Measurements from ENCODE around the gene BABAM2. TPM values are rescaled to one million over a fixed set of nuclear protein-coding genes. Genes with fewer than 3 reads are reported as not detected.

Gene BABAM2
- total and polyA plus RNA-seq, 4 donors = 17.2 to 53.8 (median 36.5) TPM

DNA sequence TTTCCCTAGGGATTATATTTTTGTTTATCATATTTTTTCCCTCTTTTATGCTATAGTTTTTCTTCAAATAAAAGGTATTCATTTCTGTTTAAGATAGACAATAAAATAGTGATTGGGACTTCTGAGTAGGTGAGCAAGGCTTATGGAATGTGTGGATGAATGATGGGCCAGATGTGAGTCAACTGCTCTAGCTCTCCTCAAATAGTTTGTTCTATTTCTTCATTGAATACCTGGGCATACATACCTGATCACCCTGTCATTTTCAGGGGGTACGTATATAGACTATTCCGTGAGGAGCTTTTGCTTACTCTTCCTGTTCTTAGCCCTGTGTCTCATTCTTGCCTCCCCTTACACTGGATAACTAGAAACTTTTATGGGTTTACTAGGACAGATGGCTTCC, 41.9 kb downstream of the BABAM2 start:
- Histone ChIP-seq H3K4me1 (ENCODE audit: control insufficient read depth in 1 of 2, insufficient read depth in 2 of 2, low read length in 2 of 2) (no peaks in the 10 kb centered on the region), H3K36me3 (ENCODE audit: control insufficient read depth in 1 of 2, insufficient read depth in 2 of 2, low read length in 1 of 2) (no peaks in the 10 kb centered on the region), H3K27me3 (ENCODE audit: control insufficient read depth in 1 of 2, insufficient read depth in 2 of 2, low read length in 1 of 2) (no peaks in the 10 kb centered on the region), H3K27ac (ENCODE audit: low read depth in 1 of 2, low read length in 2 of 2) (no peak overlapping the region), H3K9me3 (ENCODE audit: control insufficient read depth, low read length) (no peaks in the 10 kb centered on the region), H3K4me3 (ENCODE audit: low read length in 2 of 2) (no peak overlapping the region)
- 93 to 98% methylated on average over 2 of the region's 2 CpGs for WGBS, 2 donors
- intact Hi-C loops (cut with DNase I) = no loop called here
- DNase-seq = no peak
- no peak for ATAC-seq (ENCODE audit: low FRiP score)

GRCh38 chr2:27935026-27935425, 44.5 kb downstream of the BABAM2 start:
- no peak overlapping the region for H3K4me3 ChIP-seq (ENCODE audit: low read length in 2 of 2)
- 86 to 90% methylated on average over 3 of the region's 3 CpGs for WGBS, 2 donors
- H3K27me3 ChIP-seq (ENCODE audit: control insufficient read depth in 1 of 2, insufficient read depth in 2 of 2, low read length in 1 of 2) = no peaks in the 10 kb centered on the region
- no peak for ATAC-seq (ENCODE audit: low FRiP score)
- no peaks in the 10 kb centered on the region for H3K9me3 ChIP-seq (ENCODE audit: control insufficient read depth, low read length)
- intact Hi-C loops (cut with DNase I) = no loop called here
- no peaks in the 10 kb centered on the region for H3K4me1 ChIP-seq (ENCODE audit: control insufficient read depth in 1 of 2, insufficient read depth in 2 of 2, low read length in 2 of 2)
- H3K27ac ChIP-seq (ENCODE audit: low read depth in 1 of 2, low read length in 2 of 2) = no peak overlapping the region
- no peaks in the 10 kb centered on the region for H3K36me3 ChIP-seq (ENCODE audit: control insufficient read depth in 1 of 2, insufficient read depth in 2 of 2, low read length in 1 of 2)
- no peak for DNase-seq

GRCh38 chr2:27940090-27940671, 49.7 kb downstream of the BABAM2 start:
- 40 to 44% methylated on average over 2 of the region's 2 CpGs for WGBS, 2 donors
- no peaks in the 10 kb centered on the region for H3K9me3 ChIP-seq (ENCODE audit: control insufficient read depth, low read length)
- no peak for DNase-seq
- no peaks in the 10 kb centered on the region for H3K4me1 ChIP-seq (ENCODE audit: control insufficient read depth in 1 of 2, insufficient read depth in 2 of 2, low read length in 2 of 2)
- no peaks in the 10 kb centered on the region for H3K36me3 ChIP-seq (ENCODE audit: control insufficient read depth in 1 of 2, insufficient read depth in 2 of 2, low read length in 1 of 2)
- H3K27me3 ChIP-seq (ENCODE audit: control insufficient read depth in 1 of 2, insufficient read depth in 2 of 2, low read length in 1 of 2) = no peaks in the 10 kb centered on the region
- H3K4me3 ChIP-seq (ENCODE audit: low read length in 2 of 2) = no peak overlapping the region
- no peak for ATAC-seq (ENCODE audit: low FRiP score)
- no peak overlapping the region for H3K27ac ChIP-seq (ENCODE audit: low read depth in 1 of 2, low read length in 2 of 2)
- intact Hi-C loops (cut with DNase I) = no loop called here

DNA sequence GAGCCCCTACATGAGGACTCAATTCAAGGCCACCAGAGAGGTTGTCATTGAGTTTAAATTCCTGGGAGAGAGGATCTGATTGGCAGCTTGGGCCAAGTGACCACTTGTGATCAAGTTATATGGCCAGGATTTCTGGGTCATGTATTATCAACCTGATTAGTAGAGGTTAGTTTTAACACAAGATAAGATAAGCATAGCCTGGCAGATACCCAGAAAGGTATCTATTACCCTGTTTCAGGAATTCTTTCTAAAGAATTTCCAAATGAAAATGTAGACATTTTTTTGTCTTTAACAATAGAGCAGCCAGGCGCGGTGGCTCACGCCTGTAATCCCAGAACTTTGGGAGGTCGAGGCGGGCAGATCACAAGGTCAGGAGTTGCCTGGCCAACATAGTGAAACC, 50.5 kb downstream of the BABAM2 start:
- no peaks in the 10 kb centered on the region for H3K4me1 ChIP-seq (ENCODE audit: control insufficient read depth in 1 of 2, insufficient read depth in 2 of 2, low read length in 2 of 2)
- H3K9me3 ChIP-seq (ENCODE audit: control insufficient read depth, low read length) = no peaks in the 10 kb centered on the region
- 96 to 97% methylated on average over 5 of the region's 5 CpGs for WGBS, 2 donors
- no peaks in the 10 kb centered on the region for H3K36me3 ChIP-seq (ENCODE audit: control insufficient read depth in 1 of 2, insufficient read depth in 2 of 2, low read length in 1 of 2)
- no peaks in the 10 kb centered on the region for H3K27me3 ChIP-seq (ENCODE audit: control insufficient read depth in 1 of 2, insufficient read depth in 2 of 2, low read length in 1 of 2)
- no peak overlapping the region for H3K4me3 ChIP-seq (ENCODE audit: low read length in 2 of 2)
- ATAC-seq (ENCODE audit: low FRiP score) (no peak), DNase-seq (no peak)
- intact Hi-C loops (cut with DNase I) = no loop called here
- no peak overlapping the region for H3K27ac ChIP-seq (ENCODE audit: low read depth in 1 of 2, low read length in 2 of 2)

DNA sequence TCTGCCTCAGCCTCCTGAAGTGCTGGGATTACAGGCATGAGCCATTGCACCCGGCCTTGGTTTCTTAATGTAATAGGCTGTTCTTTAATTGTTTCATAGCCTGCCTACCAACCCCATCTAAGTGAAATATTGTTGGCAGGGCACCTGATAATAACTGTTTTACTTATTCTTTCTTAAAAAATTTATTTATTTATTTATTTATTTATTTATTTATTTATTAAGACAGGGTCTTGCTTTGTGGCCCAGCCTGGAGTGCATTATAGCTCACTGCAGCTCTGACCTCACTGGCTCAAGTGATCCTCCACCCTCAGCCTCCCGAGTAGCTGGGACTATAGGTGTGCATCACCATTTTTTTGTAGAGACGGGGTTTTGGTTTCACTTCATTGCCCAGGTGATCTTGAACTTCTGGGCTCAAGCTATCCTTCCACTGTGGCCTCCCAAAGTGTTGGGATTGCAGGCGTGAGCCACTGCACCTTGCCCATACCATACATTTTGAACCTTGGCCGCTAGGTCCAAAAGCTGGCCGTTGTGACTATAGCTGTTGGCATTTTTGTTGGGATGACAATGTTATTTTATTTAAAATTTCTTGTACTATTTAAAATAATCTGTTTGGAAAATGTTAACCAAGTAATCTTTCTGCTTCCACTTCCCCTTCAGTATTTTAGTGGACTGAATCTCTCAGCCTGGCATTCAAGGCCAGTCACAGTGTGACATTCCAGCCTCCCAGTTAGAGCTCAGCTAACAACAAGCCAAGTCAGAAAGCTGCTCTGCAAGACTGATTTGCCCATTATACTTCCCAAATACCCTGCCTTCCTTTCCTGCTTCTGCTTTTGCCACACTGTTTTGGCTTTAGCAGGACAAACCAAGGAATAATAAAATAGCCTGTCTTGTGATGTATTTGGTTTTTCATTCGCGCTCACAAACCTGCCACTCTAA, 52.4 kb downstream of the BABAM2 start:
- Histone ChIP-seq H3K4me1 (ENCODE audit: control insufficient read depth in 1 of 2, insufficient read depth in 2 of 2, low read length in 2 of 2) (no peaks in the 10 kb centered on the region), H3K36me3 (ENCODE audit: control insufficient read depth in 1 of 2, insufficient read depth in 2 of 2, low read length in 1 of 2) (no peaks in the 10 kb centered on the region), H3K4me3 (ENCODE audit: low read length in 2 of 2) (no peak overlapping the region), H3K27ac (ENCODE audit: low read depth in 1 of 2, low read length in 2 of 2) (no peak overlapping the region), H3K9me3 (ENCODE audit: control insufficient read depth, low read length) (no peaks in the 10 kb centered on the region), H3K27me3 (ENCODE audit: control insufficient read depth in 1 of 2, insufficient read depth in 2 of 2, low read length in 1 of 2) (no peaks in the 10 kb centered on the region)
- no peak for ATAC-seq (ENCODE audit: low FRiP score)
- intact Hi-C loops (cut with DNase I) = no loop called here
- DNase-seq = no peak
- WGBS, 2 donors = 90 to 96% methylated on average over 8 of the region's 8 CpGs

DNA sequence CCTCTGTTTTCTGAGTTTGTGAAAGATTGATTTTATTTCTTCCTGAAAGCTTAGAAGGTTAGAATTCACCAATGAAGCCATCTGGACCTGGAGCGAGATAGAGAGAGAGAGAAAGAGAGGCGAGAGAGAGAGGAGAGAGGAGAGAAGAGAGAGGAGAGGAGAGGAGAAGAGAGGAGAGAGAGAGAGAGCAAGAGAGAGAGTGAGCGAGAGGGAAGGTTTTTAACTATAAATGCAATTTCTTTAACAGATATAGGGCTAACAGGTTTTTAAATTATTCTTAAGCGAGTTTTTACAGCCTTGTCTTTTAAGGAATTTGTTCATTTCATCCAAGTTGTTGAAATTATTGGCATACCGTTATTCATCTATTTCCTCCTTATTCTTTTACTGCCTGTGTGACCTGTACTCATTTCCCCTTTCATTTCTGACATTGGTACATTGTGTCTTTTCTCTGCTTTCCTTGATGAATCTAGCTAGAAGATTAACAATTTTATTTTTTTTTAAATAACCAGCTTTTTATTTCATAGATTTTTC, 56.1 kb downstream of the BABAM2 start:
- no peaks in the 10 kb centered on the region for H3K9me3 ChIP-seq (ENCODE audit: control insufficient read depth, low read length)
- H3K36me3 ChIP-seq (ENCODE audit: control insufficient read depth in 1 of 2, insufficient read depth in 2 of 2, low read length in 1 of 2) = no peaks in the 10 kb centered on the region
- no peaks in the 10 kb centered on the region for H3K4me1 ChIP-seq (ENCODE audit: control insufficient read depth in 1 of 2, insufficient read depth in 2 of 2, low read length in 2 of 2)
- H3K4me3 ChIP-seq (ENCODE audit: low read length in 2 of 2) = no peak overlapping the region
- DNase-seq = no peak
- intact Hi-C loops (cut with DNase I) = no loop called here
- no peak for ATAC-seq (ENCODE audit: low FRiP score)
- H3K27ac ChIP-seq (ENCODE audit: low read depth in 1 of 2, low read length in 2 of 2) = no peak overlapping the region
- 85 to 86% methylated on average over 5 of the region's 5 CpGs for WGBS, 2 donors
- H3K27me3 ChIP-seq (ENCODE audit: control insufficient read depth in 1 of 2, insufficient read depth in 2 of 2, low read length in 1 of 2) = no peaks in the 10 kb centered on the region

GRCh38 chr2:27952070-27952469, 61.5 kb downstream of the BABAM2 start:
- intact Hi-C loops (cut with DNase I) = loop anchor here (10.0 kb wide), 1 partner anchor 247 kb away; no protein-coding TSS in a partner anchor
- Histone ChIP-seq H3K27me3 (ENCODE audit: control insufficient read depth in 1 of 2, insufficient read depth in 2 of 2, low read length in 1 of 2) (no peaks in the 10 kb centered on the region), H3K4me3 (ENCODE audit: low read length in 2 of 2) (no peak overlapping the region), H3K27ac (ENCODE audit: low read depth in 1 of 2, low read length in 2 of 2) (no peak overlapping the region), H3K4me1 (ENCODE audit: control insufficient read depth in 1 of 2, insufficient read depth in 2 of 2, low read length in 2 of 2) (peaks cover 5 to 8% of the 10 kb centered on the region in 2 donors), H3K36me3 (ENCODE audit: control insufficient read depth in 1 of 2, insufficient read depth in 2 of 2, low read length in 1 of 2) (no peaks in the 10 kb centered on the region), H3K9me3 (ENCODE audit: control insufficient read depth, low read length) (no peaks in the 10 kb centered on the region)
- 96 to 97% methylated on average over 1 of the region's 1 CpG for WGBS, 2 donors
- DNase-seq (no peak), ATAC-seq (ENCODE audit: low FRiP score) (no peak)

GRCh38 chr2:27953077-27953476, 62.5 kb downstream of the BABAM2 start:
- no peak overlapping the region for H3K4me3 ChIP-seq (ENCODE audit: low read length in 2 of 2)
- no peak overlapping the region for H3K27ac ChIP-seq (ENCODE audit: low read depth in 1 of 2, low read length in 2 of 2)
- peaks cover 5 to 8% of the 10 kb centered on the region in 2 donors for H3K4me1 ChIP-seq (ENCODE audit: control insufficient read depth in 1 of 2, insufficient read depth in 2 of 2, low read length in 2 of 2)
- H3K27me3 ChIP-seq (ENCODE audit: control insufficient read depth in 1 of 2, insufficient read depth in 2 of 2, low read length in 1 of 2) = no peaks in the 10 kb centered on the region
- no peaks in the 10 kb centered on the region for H3K9me3 ChIP-seq (ENCODE audit: control insufficient read depth, low read length)
- intact Hi-C loops (cut with DNase I) = loop anchor here (10.0 kb wide), 1 partner anchor 248 kb away; no protein-coding TSS in a partner anchor
- no peak for ATAC-seq (ENCODE audit: low FRiP score)
- no peaks in the 10 kb centered on the region for H3K36me3 ChIP-seq (ENCODE audit: control insufficient read depth in 1 of 2, insufficient read depth in 2 of 2, low read length in 1 of 2)
- 95 to 99% methylated on average over 4 of the region's 4 CpGs for WGBS, 2 donors
- no peak for DNase-seq
